Type B pancreatic cell (in vitro differentiated cells): ENCODE results near the gene SLC25A53. TPM values are rescaled to one million over a fixed set of nuclear protein-coding genes. Genes with fewer than 3 reads are reported as not detected.

ENCODE experiments used
- DNase-seq: peaks from one replicate; pipeline ENCODE4 v3.0.0; 2021; ENCODE audit warnings: mixed read lengths; ENCODE audit not compliant: unreplicated experiment; ENCODE audit errors: extremely low spot score
- H3K27ac Mint-ChIP-seq: 2 replicates; pipeline ENCODE4 v1.8.0; 2021; ENCODE audit warnings: mild to moderate bottlenecking, mixed read lengths
- H3K27me3 Mint-ChIP-seq: 2 replicates; pipeline ENCODE4 v1.8.0; 2021; ENCODE audit warnings: mixed read lengths
- H3K36me3 Mint-ChIP-seq: 2 replicates; pipeline ENCODE4 v1.8.0; 2021; ENCODE audit warnings: mixed read lengths
- H3K4me1 Mint-ChIP-seq: one replicate; pipeline ENCODE4 v1.8.0; 2021; ENCODE audit warnings: mixed read lengths; ENCODE audit not compliant: unreplicated experiment
- H3K4me3 Mint-ChIP-seq: 2 replicates; pipeline ENCODE4 v1.8.0; 2021; ENCODE audit warnings: mild to moderate bottlenecking, mixed read lengths
- H3K9me3 Mint-ChIP-seq: 2 replicates; pipeline ENCODE4 v1.8.0; 2021; ENCODE audit warnings: mixed read lengths
- total RNA-seq: library from RNA; stranded (reverse); gene quantifications from 2 replicates; pipeline ENCODE4 v1.2.1, GENCODE V29; 2021; ENCODE audit warnings: low replicate concordance
- TF ChIP-seq, protein P1 (sequence below): fragments of 200-600 bp; sonication (generic); conservative IDR thresholded peaks from 2 replicates; pipeline ENCODE4 v1.5.0; 2021; ENCODE audit warnings: antibody characterized with exemption, mild to moderate bottlenecking

The SLC25A53 gene
- total RNA-seq, 1 donor from 2014 or later = 9.3 TPM

GRCh38 chrX:104189837-104190236, 33.0 kb upstream of the SLC25A53 start:
- TF ChIP-seq, protein P1, sequence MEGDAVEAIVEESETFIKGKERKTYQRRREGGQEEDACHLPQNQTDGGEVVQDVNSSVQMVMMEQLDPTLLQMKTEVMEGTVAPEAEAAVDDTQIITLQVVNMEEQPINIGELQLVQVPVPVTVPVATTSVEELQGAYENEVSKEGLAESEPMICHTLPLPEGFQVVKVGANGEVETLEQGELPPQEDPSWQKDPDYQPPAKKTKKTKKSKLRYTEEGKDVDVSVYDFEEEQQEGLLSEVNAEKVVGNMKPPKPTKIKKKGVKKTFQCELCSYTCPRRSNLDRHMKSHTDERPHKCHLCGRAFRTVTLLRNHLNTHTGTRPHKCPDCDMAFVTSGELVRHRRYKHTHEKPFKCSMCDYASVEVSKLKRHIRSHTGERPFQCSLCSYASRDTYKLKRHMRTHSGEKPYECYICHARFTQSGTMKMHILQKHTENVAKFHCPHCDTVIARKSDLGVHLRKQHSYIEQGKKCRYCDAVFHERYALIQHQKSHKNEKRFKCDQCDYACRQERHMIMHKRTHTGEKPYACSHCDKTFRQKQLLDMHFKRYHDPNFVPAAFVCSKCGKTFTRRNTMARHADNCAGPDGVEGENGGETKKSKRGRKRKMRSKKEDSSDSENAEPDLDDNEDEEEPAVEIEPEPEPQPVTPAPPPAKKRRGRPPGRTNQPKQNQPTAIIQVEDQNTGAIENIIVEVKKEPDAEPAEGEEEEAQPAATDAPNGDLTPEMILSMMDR = no peak
- Mint-ChIP-seq H3K27ac (no peak overlapping the region), H3K4me1 (no peaks in the 10 kb centered on the region), H3K4me3 (no peak overlapping the region), H3K36me3 (no peaks in the 10 kb centered on the region), H3K27me3 (no peaks in the 10 kb centered on the region), H3K9me3 (no peaks in the 10 kb centered on the region)
- no peak for DNase-seq

- H3K27ac Mint-ChIP-seq = no peak overlapping the region
- no peaks in the 10 kb centered on the region for H3K36me3 Mint-ChIP-seq
- no peaks in the 10 kb centered on the region for H3K9me3 Mint-ChIP-seq
- H3K4me3 Mint-ChIP-seq = no peak overlapping the region
- H3K4me1 Mint-ChIP-seq = no peaks in the 10 kb centered on the region
- TF ChIP-seq, protein P1 = no peak
- no peaks in the 10 kb centered on the region for H3K27me3 Mint-ChIP-seq
- no peak for DNase-seq
These were observed 31.1 kb upstream of the SLC25A53 start for GRCh38 chrX:104187931-104188330.

DNA sequence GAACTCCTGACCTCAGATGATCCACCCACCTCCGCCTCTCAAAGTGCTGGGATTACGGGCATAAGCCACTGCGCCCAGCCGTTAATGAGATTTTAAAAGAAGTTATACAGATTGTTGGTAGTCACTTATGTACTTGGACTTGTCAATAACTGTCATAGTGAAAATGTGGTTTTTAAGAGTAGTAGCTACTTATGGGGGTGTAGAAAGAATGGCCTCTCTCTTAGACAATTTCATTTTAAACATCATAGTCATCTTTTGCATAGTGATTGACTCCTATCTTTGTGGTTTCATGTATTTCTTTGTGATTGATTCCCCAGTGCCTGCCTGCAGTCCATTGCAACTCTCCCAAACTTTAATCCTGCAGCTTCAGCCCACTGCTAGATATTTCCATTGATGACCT, 26.9 kb upstream of the SLC25A53 start:
- Mint-ChIP-seq H3K4me1 (no peaks in the 10 kb centered on the region), H3K36me3 (peaks cover 6% of the 10 kb centered on the region), H3K9me3 (no peaks in the 10 kb centered on the region), H3K27ac (no peak overlapping the region), H3K4me3 (no peak overlapping the region), H3K27me3 (no peaks in the 10 kb centered on the region)
- TF ChIP-seq, protein P1 = no peak
- DNase-seq = no peak

GRCh38 chrX:104173841-104174240, 17.0 kb upstream of the SLC25A53 start:
- TF ChIP-seq, protein P1 = no peak
- no peaks in the 10 kb centered on the region for H3K9me3 Mint-ChIP-seq
- no peaks in the 10 kb centered on the region for H3K27me3 Mint-ChIP-seq

DNA sequence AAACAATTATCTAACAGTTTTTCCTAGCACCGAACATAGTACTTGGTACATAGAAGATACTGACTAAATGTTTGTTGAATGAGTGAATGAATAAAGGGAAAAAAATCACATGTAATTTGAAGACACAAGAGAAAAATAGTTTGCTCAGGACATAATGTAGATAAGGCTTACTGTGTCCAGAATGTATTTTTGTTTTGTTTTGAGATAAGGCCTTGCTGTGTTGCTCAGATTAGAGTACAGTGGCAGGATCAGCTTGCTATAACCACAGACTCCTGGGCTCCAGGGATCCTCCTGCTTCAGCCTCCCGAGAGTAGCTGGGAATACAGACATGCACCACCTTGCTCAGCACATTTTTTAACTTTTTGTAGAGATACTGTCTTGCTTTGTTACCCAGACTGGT, 16.0 kb upstream of the SLC25A53 start:
- H3K36me3 Mint-ChIP-seq = peaks cover 7% of the 10 kb centered on the region
- no peaks in the 10 kb centered on the region for H3K9me3 Mint-ChIP-seq
- no peaks in the 10 kb centered on the region for H3K27me3 Mint-ChIP-seq
- peaks cover 10% of the 10 kb centered on the region for H3K4me1 Mint-ChIP-seq
- H3K4me3 Mint-ChIP-seq = no peak overlapping the region
- TF ChIP-seq, protein P1 = no peak
- no peak overlapping the region for H3K27ac Mint-ChIP-seq
- no peak for DNase-seq

More at GRCh38 chrX:104173841-104174240, 17.0 kb upstream of the SLC25A53 start:
- Mint-ChIP-seq H3K4me1 (no peaks in the 10 kb centered on the region), H3K36me3 (peaks cover 13% of the 10 kb centered on the region), H3K27ac (no peak overlapping the region), H3K4me3 (no peak overlapping the region)
- DNase-seq = no peak

DNA sequence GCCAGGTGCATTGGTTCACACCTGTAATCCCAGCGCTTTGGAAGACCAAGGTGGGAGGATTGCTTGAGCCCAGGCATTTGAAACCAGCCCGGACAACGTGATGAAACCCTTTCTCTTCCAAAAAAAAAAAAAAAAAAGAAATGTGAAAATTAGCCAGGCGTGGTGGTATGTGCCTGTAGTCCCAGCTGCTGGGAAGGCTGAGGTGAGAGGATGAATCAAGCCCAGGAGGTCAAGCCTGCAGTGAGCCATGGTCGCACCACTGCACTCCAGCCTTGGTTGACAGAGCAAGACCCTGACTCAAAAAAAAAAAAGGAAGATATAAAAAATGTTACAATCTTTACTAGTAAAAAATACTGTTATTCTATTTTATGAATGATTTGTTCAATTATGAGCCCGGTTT, 15.3 kb upstream of the SLC25A53 start:
- Mint-ChIP-seq H3K4me3 (no peak overlapping the region), H3K27ac (no peak overlapping the region), H3K4me1 (peaks cover 10% of the 10 kb centered on the region), H3K36me3 (peaks cover 4% of the 10 kb centered on the region), H3K9me3 (no peaks in the 10 kb centered on the region), H3K27me3 (no peaks in the 10 kb centered on the region)
- TF ChIP-seq, protein P1 = no peak
- DNase-seq = no peak
